GM10266 (cell line): Measurements from ENCODE around the gene PCGF3.

Source experiments
- DNase-seq: peaks from one replicate; pipeline ENCODE4 v3.0.0; 2012; ENCODE audit errors: extremely low spot score
- TF ChIP-seq, protein P1 (sequence below): IDR thresholded peaks from 2 replicates; pipeline ENCODE4 v1.5.1; 2012; ENCODE audit warnings: mild to moderate bottlenecking, low read depth; ENCODE audit not compliant: control insufficient read depth, insufficient read depth; ENCODE audit errors: missing control alignments

The PCGF3 gene

GRCh38 chr4:680928-681645, 24.5 kb upstream of the PCGF3 start:
- peak; percentile 87 for DNase-seq
- TF ChIP-seq, protein P1, sequence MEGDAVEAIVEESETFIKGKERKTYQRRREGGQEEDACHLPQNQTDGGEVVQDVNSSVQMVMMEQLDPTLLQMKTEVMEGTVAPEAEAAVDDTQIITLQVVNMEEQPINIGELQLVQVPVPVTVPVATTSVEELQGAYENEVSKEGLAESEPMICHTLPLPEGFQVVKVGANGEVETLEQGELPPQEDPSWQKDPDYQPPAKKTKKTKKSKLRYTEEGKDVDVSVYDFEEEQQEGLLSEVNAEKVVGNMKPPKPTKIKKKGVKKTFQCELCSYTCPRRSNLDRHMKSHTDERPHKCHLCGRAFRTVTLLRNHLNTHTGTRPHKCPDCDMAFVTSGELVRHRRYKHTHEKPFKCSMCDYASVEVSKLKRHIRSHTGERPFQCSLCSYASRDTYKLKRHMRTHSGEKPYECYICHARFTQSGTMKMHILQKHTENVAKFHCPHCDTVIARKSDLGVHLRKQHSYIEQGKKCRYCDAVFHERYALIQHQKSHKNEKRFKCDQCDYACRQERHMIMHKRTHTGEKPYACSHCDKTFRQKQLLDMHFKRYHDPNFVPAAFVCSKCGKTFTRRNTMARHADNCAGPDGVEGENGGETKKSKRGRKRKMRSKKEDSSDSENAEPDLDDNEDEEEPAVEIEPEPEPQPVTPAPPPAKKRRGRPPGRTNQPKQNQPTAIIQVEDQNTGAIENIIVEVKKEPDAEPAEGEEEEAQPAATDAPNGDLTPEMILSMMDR: no peak

GRCh38 chr4:681736-682451, 23.7 kb upstream of the PCGF3 start:
- TF ChIP-seq, protein P1: no peak
- DNase-seq: no peak

GRCh38 chr4:682490-683172, 23.0 kb upstream of the PCGF3 start:
- TF ChIP-seq, protein P1: no peak
- DNase-seq: no peak

DNA sequence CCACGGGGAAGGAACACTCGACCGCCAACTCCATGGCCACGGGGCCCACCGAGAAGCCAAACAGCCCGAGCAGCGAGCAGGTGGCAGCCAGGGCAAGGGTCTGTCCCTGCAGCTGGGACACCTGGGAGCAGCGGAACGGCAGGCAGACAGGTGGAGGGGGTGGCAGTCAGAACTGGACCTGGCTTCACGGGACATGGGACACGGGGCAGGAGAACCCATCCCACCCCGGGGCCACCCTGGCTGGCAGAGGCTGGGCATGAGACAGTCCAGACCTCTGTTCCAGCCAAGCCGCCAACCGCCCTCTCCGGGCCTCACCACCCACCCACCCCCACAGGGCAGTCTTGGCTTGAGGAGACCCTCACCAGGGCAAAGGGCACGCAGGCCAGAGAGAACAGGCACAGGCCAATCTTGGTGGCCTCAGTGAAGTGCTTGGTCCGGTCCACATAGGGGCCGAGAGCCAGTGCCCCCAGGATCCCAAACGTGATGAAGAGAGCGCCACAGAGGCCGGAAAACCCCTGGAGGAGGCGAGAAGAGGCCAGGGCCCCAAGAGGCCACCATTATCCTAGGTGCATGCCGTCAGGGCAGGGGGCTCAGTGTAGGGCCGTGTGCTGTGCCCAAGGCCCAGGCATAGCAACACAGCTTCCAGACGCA, 22.3 kb upstream of the PCGF3 start:
- TF ChIP-seq, protein P1: no peak
- DNase-seq: no peak

- peak; percentile 75 for DNase-seq
- TF ChIP-seq, protein P1: peak; percentile 65
These were observed 21.5 kb upstream of the PCGF3 start for GRCh38 chr4:683982-684622.

DNA sequence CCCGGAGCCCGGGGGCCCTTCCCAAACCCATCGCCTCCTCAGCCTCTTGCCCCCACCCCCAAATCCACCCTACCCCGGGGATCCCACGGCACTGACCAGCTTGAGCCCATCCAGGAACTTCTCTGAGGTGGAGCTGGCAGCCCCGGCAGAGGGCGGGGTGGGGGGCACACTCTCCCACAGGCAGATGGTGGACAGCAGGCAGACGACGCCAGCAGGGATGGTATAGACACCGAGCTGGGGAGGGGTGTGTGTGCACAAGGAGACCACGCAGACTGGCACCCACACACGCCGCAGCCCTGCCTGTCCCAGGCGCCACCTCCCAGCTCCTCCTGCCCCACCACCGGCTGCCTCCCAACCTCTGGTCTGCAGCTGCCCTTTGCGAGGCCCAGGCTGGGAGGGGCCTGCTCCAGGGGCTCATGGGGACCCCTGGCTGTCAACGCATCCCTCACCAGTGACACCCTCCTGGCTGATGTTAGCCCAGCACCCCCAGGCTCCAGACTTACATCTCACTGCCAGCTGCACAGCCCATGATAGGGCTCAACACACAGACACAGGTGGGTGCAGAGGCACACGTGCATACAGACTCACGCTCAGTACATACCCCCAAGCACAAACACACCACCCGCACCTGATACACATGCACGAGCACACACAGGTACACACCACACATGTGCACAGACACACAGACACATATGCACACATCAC, 20.9 kb upstream of the PCGF3 start:
- TF ChIP-seq, protein P1: no peak
- DNase-seq: no peak
